ENCODE data around the gene HEG1.

GRCh38 chr3:124967964-124968363, 87.8 kb downstream of the HEG1 start:
- TF ChIP-seq, protein P1, sequence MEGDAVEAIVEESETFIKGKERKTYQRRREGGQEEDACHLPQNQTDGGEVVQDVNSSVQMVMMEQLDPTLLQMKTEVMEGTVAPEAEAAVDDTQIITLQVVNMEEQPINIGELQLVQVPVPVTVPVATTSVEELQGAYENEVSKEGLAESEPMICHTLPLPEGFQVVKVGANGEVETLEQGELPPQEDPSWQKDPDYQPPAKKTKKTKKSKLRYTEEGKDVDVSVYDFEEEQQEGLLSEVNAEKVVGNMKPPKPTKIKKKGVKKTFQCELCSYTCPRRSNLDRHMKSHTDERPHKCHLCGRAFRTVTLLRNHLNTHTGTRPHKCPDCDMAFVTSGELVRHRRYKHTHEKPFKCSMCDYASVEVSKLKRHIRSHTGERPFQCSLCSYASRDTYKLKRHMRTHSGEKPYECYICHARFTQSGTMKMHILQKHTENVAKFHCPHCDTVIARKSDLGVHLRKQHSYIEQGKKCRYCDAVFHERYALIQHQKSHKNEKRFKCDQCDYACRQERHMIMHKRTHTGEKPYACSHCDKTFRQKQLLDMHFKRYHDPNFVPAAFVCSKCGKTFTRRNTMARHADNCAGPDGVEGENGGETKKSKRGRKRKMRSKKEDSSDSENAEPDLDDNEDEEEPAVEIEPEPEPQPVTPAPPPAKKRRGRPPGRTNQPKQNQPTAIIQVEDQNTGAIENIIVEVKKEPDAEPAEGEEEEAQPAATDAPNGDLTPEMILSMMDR (IDR thresholded peaks at IDR 0.05; ENCODE audit: insufficient read depth, low read length, poor library complexity, severe bottlenecking), result no peak
- no peak for TF ChIP-seq EZH2phosphoT487 (conservative IDR thresholded peaks at IDR 0.05; ENCODE audit: low read length)

All from SU-DHL-6 (cell line).